ENCODE data around the gene CEBPB. TPM values are rescaled to one million over a fixed set of nuclear protein-coding genes. Genes with fewer than 3 reads are reported as not detected.

Gene CEBPB
- total and polyA plus RNA-seq, 3 donors from 2014 or later: 11.3 to 40.0 (median 25.9) TPM

GRCh38 chr20:50220894-50221365 is 30.3 kb downstream of the CEBPB start:
- 79 to 95% methylated on average over 11 to 13 of the region's 13 CpGs for WGBS, 2 donors
- no peak for DNase-seq
- Histone ChIP-seq H3K36me3 (ENCODE audit: low read depth, missing control alignments) (no peaks in the 10 kb centered on the region), H3K27ac (no peak overlapping the region), H3K4me3 (no peak overlapping the region), H3K27me3 (no peaks in the 10 kb centered on the region), H3K9me3 (no peaks in the 10 kb centered on the region), H3K4me1 (peaks cover 11% of the 10 kb centered on the region)
- TF ChIP-seq CTCF (IDR thresholded peaks at IDR 0.05) (no peak), POLR2A (IDR thresholded peaks at IDR 0.05) (no peak)
- intact Hi-C loops (cut with DNase I; ENCODE audit: low total_unique reads): loop anchor here (10.0 kb wide), 1 partner anchor 64 kb away; no protein-coding TSS in a partner anchor

- no peak for DNase-seq
- WGBS, 2 donors: 76 to 84% methylated on average over 18 of the region's 18 CpGs
- intact Hi-C loops (cut with DNase I; ENCODE audit: low total_unique reads): loop anchor here (10.0 kb wide), 1 partner anchor 63 kb away; no protein-coding TSS in a partner anchor
- Histone ChIP-seq H3K4me1 (peaks cover 14% of the 10 kb centered on the region), H3K9me3 (no peaks in the 10 kb centered on the region), H3K4me3 (no peak overlapping the region), H3K36me3 (ENCODE audit: low read depth, missing control alignments) (no peaks in the 10 kb centered on the region), H3K27ac (no peak overlapping the region), H3K27me3 (no peaks in the 10 kb centered on the region)
- no peak for TF ChIP-seq POLR2A (IDR thresholded peaks at IDR 0.05)
- no peak for TF ChIP-seq CTCF (IDR thresholded peaks at IDR 0.05)
Measured at GRCh38 chr20:50221501-50222308, 31.1 kb downstream of the CEBPB start.

GRCh38 chr20:50222309-50223038 is 31.8 kb downstream of the CEBPB start:
- intact Hi-C loops (cut with DNase I; ENCODE audit: low total_unique reads): loop anchor here (10.0 kb wide), 1 partner anchor 62 kb away; no protein-coding TSS in a partner anchor
- H3K27ac ChIP-seq: peak overlapping the region in 1 of 2 donors; percentile 88
- no peaks in the 10 kb centered on the region for H3K36me3 ChIP-seq (ENCODE audit: low read depth, missing control alignments)
- peaks cover 14% of the 10 kb centered on the region for H3K4me1 ChIP-seq
- H3K9me3 ChIP-seq: no peaks in the 10 kb centered on the region
- H3K4me3 ChIP-seq: no peak overlapping the region
- no peak for DNase-seq
- H3K27me3 ChIP-seq: no peaks in the 10 kb centered on the region
- TF ChIP-seq POLR2A (IDR thresholded peaks at IDR 0.05): no peak
- TF ChIP-seq CTCF (IDR thresholded peaks at IDR 0.05): no peak
- 93 to 94% methylated on average over 12 of the region's 12 CpGs for WGBS, 2 donors

GRCh38 chr20:50223039-50224005 is 32.7 kb downstream of the CEBPB start:
- H3K4me1 ChIP-seq: peaks cover 14% of the 10 kb centered on the region
- intact Hi-C loops (cut with DNase I; ENCODE audit: low total_unique reads): loop anchor here (10.0 kb wide), 1 partner anchor 61 kb away; no protein-coding TSS in a partner anchor

More at GRCh38 chr20:50223039-50224005, 32.7 kb downstream of the CEBPB start:
- Histone ChIP-seq H3K9me3 (no peaks in the 10 kb centered on the region), H3K27ac (peak overlapping the region in 1 of 2 donors; percentile 88), H3K36me3 (ENCODE audit: low read depth, missing control alignments) (no peaks in the 10 kb centered on the region), H3K27me3 (no peaks in the 10 kb centered on the region), H3K4me3 (no peak overlapping the region)
- TF ChIP-seq POLR2A (IDR thresholded peaks at IDR 0.05) (no peak), CTCF (IDR thresholded peaks at IDR 0.05) (no peak)
- DNase-seq: no peak
- 86 to 93% methylated on average over 27 to 28 of the region's 28 CpGs for WGBS, 2 donors
